GM21367 (cell line): ENCODE results near the gene DCLK1.

ENCODE experiments used
- ATAC-seq: cut with Tn5 transposase; IDR thresholded peaks from one replicate; pipeline ENCODE4 v1.9.1; 2021; ENCODE audit not compliant: unreplicated experiment

The DCLK1 gene

GRCh38 chr13:36131222-36131930 lies at the start of gene DCLK1:
TSS of gene DCLK1 (minus strand) at chr13:36131382.
- no peak for ATAC-seq

GRCh38 chr13:36175621-36176020 lies 44.4 kb upstream of the DCLK1 start:
- no peak for ATAC-seq

- ATAC-seq, result no peak
Observed at GRCh38 chr13:36174923-36175322, 43.7 kb upstream of the DCLK1 start.

GRCh38 chr13:36173571-36174322 lies 42.6 kb upstream of the DCLK1 start:
- ATAC-seq, result no peak

GRCh38 chr13:36166046-36166445 lies 34.9 kb upstream of the DCLK1 start:
- no peak for ATAC-seq

- ATAC-seq, result no peak
Observed at GRCh38 chr13:36163809-36164308, 32.7 kb upstream of the DCLK1 start.

GRCh38 chr13:36163286-36163685 lies 32.1 kb upstream of the DCLK1 start:
- no peak for ATAC-seq

GRCh38 chr13:36160297-36160696 lies 29.1 kb upstream of the DCLK1 start:
- no peak for ATAC-seq

- ATAC-seq, result no peak
Observed at GRCh38 chr13:36158611-36159010, 27.4 kb upstream of the DCLK1 start.

- ATAC-seq, result no peak
Observed at GRCh38 chr13:36157480-36157879, 26.3 kb upstream of the DCLK1 start.

GRCh38 chr13:36154567-36155291 lies 23.5 kb upstream of the DCLK1 start:
- no peak for ATAC-seq

- ATAC-seq, result no peak
Observed at GRCh38 chr13:36151591-36151990, 20.4 kb upstream of the DCLK1 start.

- ATAC-seq, result no peak
Observed at GRCh38 chr13:36148446-36148845, 17.3 kb upstream of the DCLK1 start.

- no peak for ATAC-seq
Observed at GRCh38 chr13:36147330-36147729, 16.1 kb upstream of the DCLK1 start.

- ATAC-seq, result no peak
Observed at GRCh38 chr13:36146511-36147269, 15.5 kb upstream of the DCLK1 start.

- no peak for ATAC-seq
Observed at GRCh38 chr13:36143738-36144137, 12.6 kb upstream of the DCLK1 start.

GRCh38 chr13:36142735-36143134 lies 11.6 kb upstream of the DCLK1 start:
- ATAC-seq, result no peak

- ATAC-seq, result no peak
Observed at GRCh38 chr13:36135876-36136275, 4.7 kb upstream of the DCLK1 start.

GRCh38 chr13:36134632-36135031 lies 3.5 kb upstream of the DCLK1 start:
- ATAC-seq, result no peak

- no peak for ATAC-seq
Observed at GRCh38 chr13:36133950-36134626, 2.9 kb upstream of the DCLK1 start.
